GM21619 (cell line): ENCODE data around the gene BZW2.

ENCODE experiments used
- ATAC-seq: cut with Tn5 transposase; IDR thresholded peaks from one replicate; pipeline ENCODE4 v1.9.1; 2021; ENCODE audit not compliant: unreplicated experiment

The BZW2 gene

GRCh38 chr7:16645593-16646471 lies at the start of gene BZW2, which contains the start of gene ANKMY2:
BZW2 (plus strand) TSS chr7:16646181; CDS start chr7:16665444, 19,263 bp downstream.
ANKMY2 (minus strand) TSS chr7:16645754; CDS start chr7:16645573, 181 bp downstream.
- ATAC-seq: peak; percentile 97

GRCh38 chr7:16598015-16598414 lies 48.0 kb upstream of the BZW2 start:
- no peak for ATAC-seq

GRCh38 chr7:16599860-16600259 lies 46.1 kb upstream of the BZW2 start:
- ATAC-seq: no peak

- ATAC-seq: no peak
Measured at GRCh38 chr7:16603633-16604032, 42.3 kb upstream of the BZW2 start.

GRCh38 chr7:16604054-16604453 lies 41.9 kb upstream of the BZW2 start:
- ATAC-seq: no peak

- no peak for ATAC-seq
Measured at GRCh38 chr7:16606704-16607103, 39.3 kb upstream of the BZW2 start.

GRCh38 chr7:16609842-16610450 lies 36.0 kb upstream of the BZW2 start:
- no peak for ATAC-seq

- no peak for ATAC-seq
Measured at GRCh38 chr7:16611711-16612110, 34.3 kb upstream of the BZW2 start.

- ATAC-seq: no peak
Measured at GRCh38 chr7:16615228-16615627, 30.8 kb upstream of the BZW2 start.

- no peak for ATAC-seq
Measured at GRCh38 chr7:16616122-16616521, 29.9 kb upstream of the BZW2 start.

- ATAC-seq: no peak
Measured at GRCh38 chr7:16616542-16616941, 29.4 kb upstream of the BZW2 start.

- ATAC-seq: peak; percentile 93
Measured at GRCh38 chr7:16619979-16620408, 26.0 kb upstream of the BZW2 start.

- no peak for ATAC-seq
Measured at GRCh38 chr7:16626388-16626787, 19.6 kb upstream of the BZW2 start.

- ATAC-seq: no peak
Measured at GRCh38 chr7:16627236-16627635, 18.7 kb upstream of the BZW2 start.

- ATAC-seq: no peak
Measured at GRCh38 chr7:16630654-16631053, 15.3 kb upstream of the BZW2 start.

- no peak for ATAC-seq
Measured at GRCh38 chr7:16634271-16634738, 11.7 kb upstream of the BZW2 start.

GRCh38 chr7:16636555-16637101 lies 9.4 kb upstream of the BZW2 start:
- ATAC-seq: no peak

GRCh38 chr7:16637379-16637778 lies 8.6 kb upstream of the BZW2 start:
- ATAC-seq: no peak

GRCh38 chr7:16638282-16639280 lies 7.4 kb upstream of the BZW2 start:
- ATAC-seq: no peak

GRCh38 chr7:16644157-16644556 lies 1.8 kb upstream of the BZW2 start:
- ATAC-seq: no peak
